COLO829 (cell line): ENCODE results near the gene HNF4A.
"Not testable (repeated sequence)": the region's sequence is repeated elsewhere in the genome, so short reads cannot be mapped to it uniquely, and the experiment has no call there.

Experiments
- DNase-seq: peaks from one replicate; pipeline ENCODE4 v3.0.0; 2012; ENCODE audit warnings: low spot score

Gene HNF4A

DNA sequence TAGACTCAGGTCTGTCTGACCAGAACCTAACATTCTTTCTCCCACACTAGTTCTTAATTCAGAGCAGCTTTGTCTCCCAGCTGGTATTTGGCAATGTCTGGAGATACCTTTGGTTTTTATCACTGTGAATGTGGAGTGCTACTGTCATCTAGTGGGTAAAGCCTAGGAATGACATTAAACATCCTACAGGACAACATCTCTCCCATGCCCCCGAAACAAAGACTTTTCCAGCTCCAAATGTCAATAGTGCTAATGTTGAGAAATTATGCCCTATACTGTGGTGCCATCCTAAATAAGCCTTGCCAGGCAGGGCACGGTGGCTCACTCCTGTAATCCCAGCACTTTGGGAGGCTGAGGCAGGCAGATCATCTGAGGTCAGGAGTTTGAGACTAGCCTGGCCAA, 116.0 kb downstream of the HNF4A start:
- DNase-seq = peak; percentile 39

DNA sequence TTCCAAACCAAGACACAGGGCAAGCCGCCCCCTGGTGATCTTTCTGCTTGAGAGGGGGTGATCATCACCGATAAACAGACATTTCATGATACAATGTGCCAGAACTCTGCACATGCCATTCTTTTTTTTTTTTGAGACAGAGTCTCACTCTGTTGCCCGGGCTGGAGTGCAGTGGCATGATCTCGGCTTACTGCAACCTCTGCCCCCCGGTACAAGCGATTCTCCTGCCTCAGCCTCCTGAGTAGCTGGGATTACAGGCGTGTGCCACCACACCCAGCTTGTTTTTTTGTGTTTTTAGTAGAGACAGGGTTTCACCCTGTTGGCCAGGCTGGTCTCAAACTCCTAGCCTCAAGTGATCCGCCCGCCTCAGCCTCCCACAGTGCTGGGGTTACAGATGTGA, 116.8 kb downstream of the HNF4A start:
- not testable (repeated sequence) for DNase-seq

GRCh38 chr20:44475372-44475693, 119.8 kb downstream of the HNF4A start:
- DNase-seq = no peak

GRCh38 chr20:44475694-44476560, 120.4 kb downstream of the HNF4A start, which contains the start of gene TTPAL:
Gene TTPAL, plus strand, starts transcription at chr20:44475874. Its CDS starts 4,126 bp downstream, at chr20:44480000.
- DNase-seq = peak; percentile 90

DNA sequence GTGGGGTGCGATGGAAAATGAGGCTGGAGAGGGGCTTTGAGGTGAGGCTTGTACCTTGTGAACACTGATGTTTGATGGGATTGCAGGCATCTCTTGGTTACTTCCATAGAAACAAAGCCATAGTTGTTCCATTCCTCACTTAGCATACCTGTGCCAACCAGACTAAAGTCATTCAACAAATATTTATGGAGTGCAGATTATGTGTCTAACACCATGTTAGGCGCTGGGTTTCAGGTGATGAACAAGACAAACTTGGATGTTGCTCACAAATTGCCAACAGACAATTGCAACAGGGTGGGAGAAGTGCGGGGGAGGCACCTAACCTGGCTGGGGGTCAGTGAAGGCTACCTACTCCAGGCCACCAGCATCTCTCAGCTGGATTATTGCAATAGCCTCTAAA, 121.7 kb downstream of the HNF4A start:
- no peak for DNase-seq

- DNase-seq = no peak
Measured at GRCh38 chr20:44478206-44478605, 122.7 kb downstream of the HNF4A start.

DNA sequence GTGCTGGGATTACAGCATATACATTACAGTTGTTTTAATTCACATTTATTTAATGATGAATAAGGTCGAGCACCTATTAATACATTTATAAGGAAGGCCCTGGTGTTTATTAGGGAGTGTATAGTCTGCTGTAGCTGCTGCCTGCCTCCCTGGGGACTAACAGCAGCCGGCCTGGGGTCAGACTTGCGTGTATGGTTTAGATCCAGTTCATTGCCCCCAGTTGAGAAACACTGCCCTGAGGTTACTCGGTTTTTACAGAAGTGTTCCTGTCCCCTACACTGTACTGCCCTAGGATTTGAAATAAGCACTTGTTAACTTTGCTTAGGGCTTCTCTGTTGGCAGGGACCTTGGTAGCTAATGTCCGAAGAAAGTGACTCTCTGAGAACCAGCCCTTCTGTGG, 124.1 kb downstream of the HNF4A start:
- no peak for DNase-seq

- no peak for DNase-seq
Measured at GRCh38 chr20:44480097-44480496, 124.6 kb downstream of the HNF4A start.

DNA sequence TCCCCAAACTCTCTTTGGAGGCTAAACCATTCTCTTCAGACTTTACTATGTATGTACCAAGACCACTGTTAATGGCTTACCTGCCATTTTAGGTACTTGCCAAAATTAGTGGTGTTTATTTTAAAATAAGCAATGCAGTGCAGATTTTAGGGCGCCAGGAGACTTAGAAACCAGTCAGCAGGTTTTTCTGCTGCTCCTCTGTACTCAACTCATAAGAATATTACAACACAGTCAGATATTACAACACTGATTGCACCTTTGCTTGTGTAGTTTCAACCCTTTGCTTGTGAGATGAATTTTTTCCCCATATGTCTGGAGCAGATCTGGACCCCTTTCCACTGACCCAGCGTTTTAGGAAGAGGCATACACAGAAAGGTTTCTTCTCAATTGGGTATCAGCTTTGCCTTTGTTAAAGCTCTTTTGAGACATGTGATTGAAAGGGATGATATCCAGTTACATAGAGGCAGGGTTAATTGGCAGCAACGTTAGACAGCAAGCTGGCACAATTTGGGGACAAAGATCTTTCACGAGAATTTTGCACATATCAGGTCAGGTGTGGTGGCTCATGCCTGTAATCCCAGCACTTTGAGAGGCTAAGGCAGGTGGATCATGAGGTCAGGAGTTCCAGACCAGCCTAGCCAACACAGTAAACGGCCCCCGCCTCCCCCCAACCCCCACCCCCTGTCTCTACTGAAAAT, 126.4 kb downstream of the HNF4A start:
- no peak for DNase-seq

DNA sequence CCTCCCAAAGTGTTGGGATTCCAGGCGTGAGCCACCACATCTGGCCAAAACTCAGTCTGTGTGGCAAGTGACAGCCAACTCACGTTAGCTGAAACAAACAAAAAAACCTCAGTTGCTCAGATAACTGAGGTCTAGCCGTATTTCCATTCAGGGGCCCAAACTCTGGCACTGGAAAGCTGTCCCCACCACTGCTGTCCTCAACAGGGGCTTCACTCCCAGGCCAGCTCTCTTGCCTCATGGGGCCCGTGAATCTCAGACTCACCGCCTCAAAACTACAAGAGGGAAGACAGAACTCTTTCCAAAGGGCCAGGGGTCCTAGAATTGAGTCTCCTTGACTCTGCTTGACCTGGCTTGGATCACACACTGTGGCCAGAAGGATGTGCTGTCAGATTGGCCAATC, 127.6 kb downstream of the HNF4A start:
- DNase-seq = no peak
